Measurements from ENCODE around the gene FAM177A1. TPM values are rescaled to one million over a fixed set of nuclear protein-coding genes. Genes with fewer than 3 reads are reported as not detected.
A peak's percentile ranks its signal among the peaks of the same experiment; 100 is the strongest.
"Not testable (repeated sequence)": the region's sequence is repeated elsewhere in the genome, so short reads cannot be mapped to it uniquely, and the experiment has no call there.

Gene FAM177A1, protein sequence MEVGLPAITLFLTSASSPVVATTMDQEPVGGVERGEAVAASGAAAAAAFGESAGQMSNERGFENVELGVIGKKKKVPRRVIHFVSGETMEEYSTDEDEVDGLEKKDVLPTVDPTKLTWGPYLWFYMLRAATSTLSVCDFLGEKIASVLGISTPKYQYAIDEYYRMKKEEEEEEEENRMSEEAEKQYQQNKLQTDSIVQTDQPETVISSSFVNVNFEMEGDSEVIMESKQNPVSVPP
- total RNA-seq = 63.8 and 78.6 TPM in 2 replicates
- 79.5 TPM for polyA plus RNA-seq (2012)

DNA sequence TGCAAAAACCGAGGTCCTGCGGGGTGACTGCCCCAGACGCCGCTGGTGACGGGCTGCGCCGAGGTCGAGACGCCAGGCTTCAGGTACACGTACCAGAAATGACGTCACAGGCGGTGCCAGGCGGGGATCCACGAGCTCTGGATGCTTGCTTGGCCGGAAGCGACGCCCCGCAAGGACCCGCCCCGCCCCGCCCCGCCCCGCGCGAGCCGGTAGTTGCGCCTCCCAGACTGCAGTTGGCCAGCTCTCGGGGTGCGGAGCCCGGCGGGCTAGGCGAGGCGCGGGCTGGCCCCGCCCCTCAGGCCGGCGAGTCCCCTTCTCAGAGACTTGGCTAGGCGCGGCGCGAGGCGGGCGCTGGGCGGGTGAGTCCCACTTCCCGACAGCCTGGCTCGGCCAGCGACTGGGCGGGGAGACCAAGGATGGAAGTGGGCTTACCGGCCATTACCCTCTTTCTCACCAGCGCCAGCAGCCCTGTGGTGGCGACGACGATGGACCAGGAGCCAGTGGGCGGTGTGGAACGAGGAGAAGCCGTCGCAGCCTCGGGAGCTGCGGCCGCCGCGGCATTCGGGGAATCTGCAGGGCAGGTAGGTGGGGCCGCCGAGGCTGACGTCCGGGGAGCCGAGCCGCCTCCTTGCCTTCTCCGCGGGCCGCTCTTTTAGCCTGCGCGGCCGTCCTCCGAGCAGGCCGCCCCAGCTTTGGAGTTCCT, at the start of gene FAM177A1:
Gene FAM177A1 (plus strand): TSS at position 225 of the 703 bp plus-strand sequence. CDS start 192 bp downstream, at position 417.
- DNase-seq (ENCODE audit: low read depth) = peak; percentile 97

DNA sequence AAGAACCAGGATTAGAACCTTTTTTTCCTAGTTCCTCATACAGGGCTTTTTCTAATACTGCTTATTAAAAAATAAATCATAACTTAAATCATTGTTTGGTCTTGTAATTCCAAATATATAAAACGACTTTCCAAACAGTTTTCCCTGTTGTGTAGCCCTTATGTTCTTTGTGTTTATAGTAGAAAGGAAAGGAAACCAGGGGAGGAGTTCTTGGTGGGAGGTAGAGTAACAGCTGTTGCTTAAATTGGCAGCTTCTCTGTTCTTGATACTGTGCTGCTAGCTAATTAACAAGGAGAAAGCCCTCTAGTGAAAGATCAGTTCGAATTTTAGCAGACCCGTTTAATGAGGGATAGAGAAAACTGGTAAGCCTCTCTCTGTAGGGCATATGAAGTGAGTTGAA, 48.3 kb upstream of the FAM177A1 start:
- peak; percentile 49 for DNase-seq (ENCODE audit: low read depth)

- DNase-seq (ENCODE audit: low read depth) = no peak
These were observed 46.6 kb upstream of the FAM177A1 start for GRCh38 chr14:34999500-34999899.

DNA sequence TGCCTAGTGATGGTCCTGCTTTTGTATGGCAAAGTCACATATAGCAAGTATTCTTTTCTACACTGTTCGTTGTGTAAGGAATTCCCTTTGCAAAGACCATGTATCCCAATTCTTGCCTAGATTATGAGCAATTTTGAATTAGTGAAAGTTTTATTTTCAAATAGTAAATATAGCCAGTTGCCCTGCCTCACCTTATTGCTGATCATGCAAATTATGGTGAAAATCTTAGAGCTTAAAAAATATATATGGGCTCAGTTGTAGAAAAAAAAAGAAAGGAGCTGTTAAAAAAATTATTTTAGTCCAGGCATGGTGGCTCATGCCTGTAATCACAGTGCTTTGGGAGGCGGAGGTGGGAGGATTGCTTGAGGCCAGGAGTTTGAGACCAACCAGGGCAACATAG, 44.5 kb upstream of the FAM177A1 start:
- no peak for DNase-seq (ENCODE audit: low read depth)

DNA sequence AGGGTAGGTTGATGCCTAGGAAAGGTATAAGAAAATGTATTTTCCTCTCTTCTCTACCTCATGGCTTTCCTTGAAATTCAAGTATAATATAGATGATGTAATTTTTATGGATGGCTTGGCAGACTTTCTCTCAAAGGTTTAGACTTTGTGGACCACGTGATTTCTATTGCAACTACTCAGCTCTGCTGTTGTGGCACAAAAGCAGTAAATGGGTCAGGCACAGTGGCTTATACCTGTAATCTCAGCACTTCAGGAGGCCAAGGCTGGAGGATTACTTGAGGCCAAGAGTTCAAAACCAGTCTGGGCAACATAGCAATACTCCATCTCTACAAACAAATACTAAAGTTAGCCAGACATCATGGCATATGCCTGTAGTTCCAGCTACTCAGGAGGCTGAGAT, 41.2 kb upstream of the FAM177A1 start:
- DNase-seq (ENCODE audit: low read depth) = no peak

DNA sequence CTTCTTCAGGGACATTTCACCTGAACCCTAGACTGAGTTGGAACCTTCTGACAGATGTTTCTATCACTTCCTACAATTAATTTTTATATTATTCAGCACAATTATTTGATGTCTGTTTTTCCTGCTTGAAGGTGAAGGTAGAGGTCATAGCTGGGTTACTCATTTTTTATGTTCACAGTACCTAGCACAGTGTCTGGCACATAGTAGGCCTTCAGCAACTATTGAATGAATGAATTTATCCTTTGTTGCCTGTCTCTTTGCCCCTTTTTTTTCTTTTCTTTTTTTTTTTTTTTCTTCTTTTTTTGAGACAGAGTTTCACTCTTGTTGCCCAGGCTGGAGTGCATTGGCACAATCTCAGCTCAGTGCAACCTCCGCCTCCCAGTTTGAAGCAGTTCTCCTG, 29.5 kb upstream of the FAM177A1 start:
- DNase-seq (ENCODE audit: low read depth) = no peak

DNA sequence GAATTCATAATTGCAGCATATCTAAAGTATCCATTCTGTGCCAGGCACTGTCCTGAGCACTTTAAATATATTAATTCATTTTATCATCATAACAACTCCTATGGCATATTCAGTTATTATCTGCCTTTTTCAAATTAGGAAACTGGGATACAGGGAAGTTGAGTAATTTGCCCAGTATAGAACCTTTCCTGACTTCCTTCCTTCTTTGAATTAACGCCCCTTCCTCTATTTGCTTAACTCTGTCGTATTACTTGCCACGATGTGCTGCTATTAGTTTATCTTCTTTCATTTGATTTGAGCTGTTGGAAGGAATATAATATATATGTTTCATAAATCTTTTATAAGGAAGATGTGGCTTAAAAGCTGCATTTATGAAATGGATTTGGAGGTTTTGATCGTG, 25.4 kb upstream of the FAM177A1 start:
- DNase-seq (ENCODE audit: low read depth) = no peak

DNA sequence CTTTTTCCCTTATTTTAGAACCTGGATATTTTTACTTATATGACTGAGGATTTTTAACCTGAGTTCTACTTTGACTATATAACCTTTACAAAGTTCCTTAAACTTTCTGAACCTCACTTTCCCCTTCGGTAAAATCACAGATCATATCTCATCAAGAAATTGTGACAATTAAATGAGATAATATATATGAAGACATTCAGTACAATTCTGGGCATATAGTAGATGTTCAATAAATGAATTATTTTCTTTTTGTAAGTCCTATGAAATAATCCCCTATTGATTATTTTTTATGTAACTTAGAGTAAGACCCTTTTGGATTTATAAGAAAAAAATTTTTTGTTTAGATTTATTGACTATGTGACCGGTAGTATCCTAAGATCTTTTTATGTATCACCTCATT, 17.6 kb upstream of the FAM177A1 start:
- no peak for DNase-seq (ENCODE audit: low read depth)

- DNase-seq (ENCODE audit: low read depth) = no peak
These were observed 13.5 kb upstream of the FAM177A1 start for GRCh38 chr14:35032562-35032961.

DNA sequence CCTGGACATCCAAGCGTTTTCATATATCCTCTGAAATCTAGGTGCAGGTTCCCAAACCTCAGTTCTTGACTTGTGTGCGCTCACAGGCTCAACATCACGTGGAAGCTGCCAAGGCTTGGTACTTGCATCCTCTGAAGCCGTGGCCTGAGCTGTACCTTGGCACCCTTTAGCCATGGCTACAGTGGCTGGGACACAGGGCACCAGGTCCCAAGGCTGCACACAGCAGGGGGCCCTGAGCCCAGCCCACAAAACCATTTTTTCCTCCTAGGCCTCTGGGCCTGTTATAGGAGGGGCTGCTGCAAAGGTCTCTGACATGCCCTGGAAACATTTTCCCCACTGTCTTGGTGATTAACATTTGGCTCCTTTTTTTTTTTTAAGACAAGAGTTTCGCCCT, 11.6 kb upstream of the FAM177A1 start:
- DNase-seq (ENCODE audit: low read depth) = no peak

GRCh38 chr14:35034944-35035554, 11.0 kb upstream of the FAM177A1 start:
- not testable (repeated sequence) for DNase-seq (ENCODE audit: low read depth)

- not testable (repeated sequence) for DNase-seq (ENCODE audit: low read depth)
These were observed 7.8 kb upstream of the FAM177A1 start for GRCh38 chr14:35038312-35038711.

GRCh38 chr14:35042632-35043031, 3.4 kb upstream of the FAM177A1 start:
- DNase-seq (ENCODE audit: low read depth) = no peak

- no peak for DNase-seq (ENCODE audit: low read depth)
These were observed 3.0 kb upstream of the FAM177A1 start for GRCh38 chr14:35043046-35043445.

DNA sequence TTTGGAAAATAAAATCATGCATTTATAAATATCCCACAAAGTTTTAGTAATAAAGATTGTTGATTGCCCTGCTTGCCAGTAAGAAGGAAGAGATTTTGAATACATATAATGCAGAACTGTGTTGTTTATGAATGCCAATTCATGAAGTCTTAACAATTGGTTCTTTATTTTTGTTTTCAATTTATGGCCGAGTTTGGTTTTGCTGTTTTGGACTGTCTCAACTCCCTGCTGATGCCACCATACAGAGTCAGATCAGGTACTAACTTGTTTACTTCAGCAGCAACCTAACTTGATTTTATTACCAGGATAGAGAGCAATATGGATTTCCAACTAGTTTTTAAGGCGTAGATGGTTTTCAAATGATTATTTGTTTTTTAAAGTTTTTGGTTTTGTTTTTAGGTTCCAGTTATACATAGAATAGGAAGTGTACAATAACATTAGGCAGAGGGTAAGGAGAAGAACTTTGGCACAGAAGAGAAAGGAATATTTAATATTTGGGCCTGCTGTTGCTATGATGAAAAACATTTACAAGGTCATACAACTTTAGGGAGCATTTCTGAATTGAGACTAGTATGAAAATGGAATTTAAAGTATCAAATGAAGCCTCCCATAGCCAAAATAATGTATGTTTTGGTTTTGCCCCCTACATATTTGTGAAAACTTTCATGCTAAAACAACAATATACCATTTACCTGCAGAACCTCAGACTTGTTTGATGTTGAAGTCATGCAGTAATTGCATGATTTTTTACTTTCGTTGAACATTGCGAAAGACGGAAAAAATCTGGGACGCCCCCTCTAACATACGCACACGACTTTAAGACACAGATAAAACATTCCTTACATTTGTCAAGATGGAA, 904 bp upstream of the FAM177A1 start:
- DNase-seq (ENCODE audit: low read depth) = no peak

- DNase-seq (ENCODE audit: low read depth) = no peak
These were observed 349 bp upstream of the FAM177A1 start for GRCh38 chr14:35045798-35046047.

DNA sequence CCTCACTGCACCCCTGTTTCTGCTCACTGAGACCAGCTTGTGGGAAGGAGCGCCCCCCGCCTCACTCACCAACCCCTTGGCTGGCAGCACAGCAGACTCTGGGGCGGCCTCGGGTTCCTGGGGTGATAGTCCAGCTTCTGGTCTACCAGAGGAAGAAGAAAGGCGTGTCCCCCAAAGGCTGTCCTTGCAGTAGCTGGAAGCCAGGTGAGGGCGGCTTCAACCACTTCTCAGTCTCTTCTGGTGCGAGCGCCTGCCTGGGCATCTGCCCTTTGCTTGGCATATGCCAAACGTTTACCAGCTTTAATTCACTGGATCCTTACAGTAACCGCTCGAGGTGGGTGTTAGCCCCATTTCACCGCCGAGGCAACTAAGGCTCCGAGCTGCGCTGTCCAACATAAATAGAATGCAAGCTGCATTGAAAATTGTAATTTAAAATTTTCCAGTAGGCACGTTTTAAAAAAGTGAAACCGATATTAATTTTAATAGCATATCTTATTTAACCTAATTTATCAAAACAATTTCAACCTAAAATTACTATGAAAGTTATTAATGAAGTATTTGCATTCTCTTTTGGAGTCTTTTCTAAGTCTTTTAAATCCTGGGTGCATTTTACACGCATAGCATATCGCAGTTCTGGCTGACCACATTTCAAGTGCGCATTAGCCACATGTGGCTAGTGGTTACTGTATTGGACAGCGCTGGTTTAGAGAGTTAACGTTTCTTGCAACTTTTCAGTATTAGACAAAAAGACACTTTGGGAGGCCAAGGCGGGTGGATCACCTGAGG, 872 bp downstream of the FAM177A1 start:
- no peak for DNase-seq (ENCODE audit: low read depth)

- no peak for DNase-seq (ENCODE audit: low read depth)
These were observed 2.0 kb downstream of the FAM177A1 start for GRCh38 chr14:35047976-35048513.

GRCh38 chr14:35050652-35051051, 4.6 kb downstream of the FAM177A1 start:
- DNase-seq (ENCODE audit: low read depth) = peak; percentile 88

DNA sequence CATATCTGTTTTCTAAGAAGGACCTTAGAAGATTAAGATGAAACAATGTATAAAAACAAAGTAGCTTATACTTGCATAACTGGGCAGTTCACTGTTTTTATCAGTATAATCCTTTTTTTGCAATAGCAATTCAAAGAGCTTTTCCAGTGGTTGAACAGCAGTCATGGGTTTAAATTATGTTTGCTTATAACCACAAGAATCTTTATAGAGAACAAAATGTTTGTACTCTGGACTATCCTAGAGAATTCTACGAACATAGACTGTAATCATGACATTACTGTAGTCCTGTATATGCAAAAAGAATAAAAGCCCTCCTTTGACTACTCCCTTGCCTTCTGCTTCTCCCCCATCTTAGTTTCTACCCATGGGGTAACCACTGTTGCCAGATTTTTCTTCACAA, 5.7 kb downstream of the FAM177A1 start:
- DNase-seq (ENCODE audit: low read depth) = no peak

GRCh38 chr14:35052637-35053036, 6.6 kb downstream of the FAM177A1 start:
- DNase-seq (ENCODE audit: low read depth) = no peak

All from myocyte (in vitro differentiated cells).